SK-N-SH treated with all-trans-retinoic acid at 6 μM for 48 hours (cell line): ENCODE measurements around the gene TLE1.

Experiments
- ARNTL ChIP-seq: fragments of 450-650 bp; formaldehyde crosslinking; IDR thresholded peaks from 2 replicates; pipeline ENCODE4 v1.5.0; 2020; ENCODE audit warnings: low read depth, mild to moderate bottlenecking, moderate library complexity, borderline replicate concordance
- TF ChIP-seq, protein P1 (sequence below): fragments of 250-450 bp; sonication (Bioruptor Pico); IDR thresholded peaks from 2 replicates; pipeline ENCODE4 v1.5.1; 2020; ENCODE audit warnings: low read depth, mild to moderate bottlenecking, moderate library complexity

DNA sequence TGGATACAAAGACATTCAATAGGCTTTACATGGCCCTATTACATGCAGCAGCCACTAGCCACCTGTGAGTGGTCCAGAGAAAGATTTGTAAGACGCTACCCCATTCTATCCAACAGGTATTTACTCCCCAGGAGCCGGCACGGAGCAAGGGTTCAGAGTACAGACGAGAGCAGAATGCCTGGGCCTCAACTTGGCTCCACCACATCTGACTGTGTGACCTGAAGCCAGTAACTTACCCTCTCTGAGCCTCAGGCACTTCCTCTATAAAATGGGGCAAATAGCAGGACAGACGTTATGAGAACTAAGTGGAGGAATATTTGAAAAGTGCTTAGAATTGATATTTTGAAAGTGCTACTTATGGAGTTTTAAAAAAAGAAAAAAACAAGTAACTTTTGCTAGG lies 100.0 kb downstream of the TLE1 start:
- no peak for TF ChIP-seq ARNTL (CRISPR knock-in tag)
- TF ChIP-seq, protein P1, sequence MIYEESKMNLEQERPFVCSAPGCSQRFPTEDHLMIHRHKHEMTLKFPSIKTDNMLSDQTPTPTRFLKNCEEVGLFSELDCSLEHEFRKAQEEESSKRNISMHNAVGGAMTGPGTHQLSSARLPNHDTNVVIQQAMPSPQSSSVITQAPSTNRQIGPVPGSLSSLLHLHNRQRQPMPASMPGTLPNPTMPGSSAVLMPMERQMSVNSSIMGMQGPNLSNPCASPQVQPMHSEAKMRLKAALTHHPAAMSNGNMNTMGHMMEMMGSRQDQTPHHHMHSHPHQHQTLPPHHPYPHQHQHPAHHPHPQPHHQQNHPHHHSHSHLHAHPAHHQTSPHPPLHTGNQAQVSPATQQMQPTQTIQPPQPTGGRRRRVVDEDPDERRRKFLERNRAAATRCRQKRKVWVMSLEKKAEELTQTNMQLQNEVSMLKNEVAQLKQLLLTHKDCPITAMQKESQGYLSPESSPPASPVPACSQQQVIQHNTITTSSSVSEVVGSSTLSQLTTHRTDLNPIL (CRISPR knock-in tag) = no peak
